GM12878 (cell line): ENCODE data around the gene TSBP1. TPM values are rescaled to one million over a fixed set of nuclear protein-coding genes. Genes with fewer than 3 reads are reported as not detected.
A peak's percentile ranks its signal among the peaks of the same experiment; 100 is the strongest.

Experiments used
- ATAC-seq: fragments of 200-7000 bp; cut with Tn5 transposase; 3 replicates; pipeline ENCODE4 v1.9.1; 2020; ENCODE audit warnings: mild to moderate bottlenecking, moderate library complexity
- BruUV-seq: library from RNA; stranded (reverse); fragments of 400-500 nt; replicated peaks from 2 replicates; lab custom pipeline; 2021; lab: Mats Ljungman, UMichigan
- CTCF ChIA-PET: fragments of 300-600 bp; sonication (Branson Sonifier 250); formaldehyde crosslinking; extraction: SDS; loops from one replicate; lab custom pipeline; 2021; ENCODE audit warnings: inconsistent platforms; lab: Yijun Ruan, JAX
- POLR2A ChIA-PET: fragments of 350-600 bp; formaldehyde crosslinking; extraction: SDS; loops from one replicate; lab custom pipeline; 2021; ENCODE audit warnings: inconsistent platforms; lab: Charles Lee
- RAD21 ChIA-PET: fragments of 300-600 bp; sonication (Branson Sonifier 250); formaldehyde crosslinking; loops from one replicate; lab custom pipeline; 2023; ENCODE audit warnings: antibody characterized with exemption; ENCODE audit not compliant: unreplicated experiment; lab: Charles Lee
- SMC1A ChIA-PET: fragments of 300-600 bp; sonication (Branson Sonifier 250); formaldehyde crosslinking; loops from one replicate; lab custom pipeline; 2023; ENCODE audit not compliant: unreplicated experiment, uncharacterized antibody; lab: Charles Lee
- DNase-seq: peaks from one replicate; pipeline ENCODE4 v3.0.0-alpha.2; 2011; ENCODE audit warnings: low read depth, low spot score
- FAIRE-seq: peaks from 3 replicates; lab custom pipeline; 2011; peaks lifted over from hg19 to GRCh38; lab: Jason Lieb, UNC
- H2AFZ ChIP-seq: 2 replicates; pipeline ENCODE4 v1.6.0; 2011; ENCODE audit warnings: low read depth, low read length, control low read depth; ENCODE audit not compliant: control insufficient read depth
- H3K27ac ChIP-seq: 2 replicates; pipeline ENCODE4 v1.5.1; 2011; ENCODE audit warnings: control low read depth; ENCODE audit not compliant: control insufficient read depth, insufficient read depth
- H3K27me3 ChIP-seq, 2 experiments: replicated peaks in 1 of 2; 2 replicates each; pipeline versions ENCODE4 v1.6.0 to v1.6.1; 2011; ENCODE audit warnings: low read length in 1 of 2; ENCODE audit not compliant: control insufficient read depth in 2 of 2, insufficient read depth in 2 of 2
- H3K36me3 ChIP-seq, 2 experiments: 2 replicates each; pipeline ENCODE4 v1.5.1; 2011; ENCODE audit warnings: low read length in 1 of 2; ENCODE audit not compliant: control insufficient read depth in 2 of 2, insufficient read depth in 2 of 2
- H3K4me1 ChIP-seq: 2 replicates; pipeline ENCODE4 v1.6.1; 2011; ENCODE audit warnings: mild to moderate bottlenecking, low read length, moderate library complexity, mixed read lengths; ENCODE audit not compliant: control insufficient read depth, insufficient read depth
- H3K4me2 ChIP-seq: 2 replicates; pipeline ENCODE4 v1.6.0; 2011; ENCODE audit warnings: control low read depth; ENCODE audit not compliant: control insufficient read depth, insufficient read depth
- H3K4me3 ChIP-seq: fragments of 200-600 bp; sonication (generic); 2 replicates; pipeline ENCODE4 v1.5.1; 2016
- H3K79me2 ChIP-seq: 2 replicates; pipeline ENCODE4 v1.6.0; 2011; ENCODE audit warnings: low read length; ENCODE audit not compliant: control insufficient read depth, insufficient read depth
- H3K9ac ChIP-seq: 2 replicates; pipeline ENCODE4 v1.8.0; 2011; ENCODE audit warnings: low read length, control low read depth, mixed read lengths; ENCODE audit not compliant: control insufficient read depth, insufficient read depth
- H3K9me3 ChIP-seq: replicated peaks from 3 replicates; pipeline ENCODE4 v1.5.1; 2011; ENCODE audit warnings: mild to moderate bottlenecking, low read length; ENCODE audit not compliant: control insufficient read depth, insufficient read depth
- H4K20me1 ChIP-seq: 2 replicates; pipeline ENCODE4 v1.6.0; 2011; ENCODE audit not compliant: control insufficient read depth, insufficient read depth
- MYB ChIP-seq: fragments of 150-350 bp; IDR thresholded peaks from 2 replicates; pipeline ENCODE4 v1.6.1; 2014; ENCODE audit warnings: mild to moderate bottlenecking, low read depth, low read length, borderline replicate concordance
- NFYA ChIP-seq: IDR thresholded peaks from 2 replicates; pipeline ENCODE4 v1.6.1; 2011; ENCODE audit warnings: low read depth, mild to moderate bottlenecking, low read length, improper control_type of control experiment, borderline replicate concordance
- TAF1 ChIP-seq: IDR thresholded peaks from 2 replicates; pipeline ENCODE4 v1.6.1; 2011; ENCODE audit warnings: mild to moderate bottlenecking, low read depth, low read length, borderline replicate concordance
- ZBTB4 ChIP-seq: fragments of 450-650 bp; formaldehyde crosslinking; IDR thresholded peaks from 2 replicates; pipeline ENCODE4 v1.4.0; 2022; ENCODE audit warnings: mild to moderate bottlenecking, moderate library complexity
- WGBS: methylation state at CpG from one replicate; pipeline ENCODE4 v1.1.6; 2016; ENCODE audit warnings: low lambda C conversion rate; ENCODE audit not compliant: insufficient replicate concordance, insufficient coverage; ENCODE audit errors: missing lambda C conversion rate; 5-methylcytosine and 5-hydroxymethylcytosine counted together
- in situ Hi-C: fragments of 300-500 bp; cut with MboI; formaldehyde crosslinking; loops from 9 replicates; pipeline ENCODE4 v1.14.3; 2018; ENCODE audit warnings: mixed read lengths
- intact Hi-C: fragments of 100-400 bp; cut with micrococcal nuclease; formaldehyde crosslinking; loops from one replicate; pipeline ENCODE4 v1.14.2; 2022; ENCODE audit not compliant: unreplicated experiment
- polyA plus RNA-seq, 11 experiments: library from polyadenylated mRNA; depleted of rRNA in 4 of 11; unstranded in 6 of 11; stranded (reverse) in 5 of 11; fragments of >200 nt; fragmentation: Nextera tagmentation in 4 of 11; fragmentation: Illumina TruSeq in 1 of 11; extraction: Ambion mirVana in 4 of 11; extraction: Trizol in 1 of 11; gene quantifications; 1 replicate in 1 of 11; 2 replicates in 10 of 11; pipeline versions ENCODE4 v1.2.1 to v1.2.3, GENCODE V29; 2011 to 2016; ENCODE audit warnings: inconsistent platforms in 2 of 11, missing spikeins in 2 of 11, low read depth in 1 of 11
- total RNA-seq, 4 experiments: library from RNA; depleted of rRNA in 3 of 4; stranded (reverse); fragments of >200 nt in 3 of 4; fragmentation: Illumina TruSeq in 1 of 4; extraction: Trizol in 1 of 4; gene quantifications; 2 replicates each; pipeline versions ENCODE4 v1.2.1 to v1.2.3, GENCODE V29; 2013 to 2021

Gene TSBP1
- total and polyA plus RNA-seq, 10 of the 15 experiments (the other 5 are each of a cell fraction or from before 2014, with no cell fraction given): not detected

- TF ChIP-seq ZBTB4 (CRISPR knock-in tag) (no peak), MYB (no peak), TAF1 (no peak)
- TF ChIP-seq, all 136 proteins: peak for 0
Measured at GRCh38 chr6:32379545-32379944, 7.8 kb upstream of the TSBP1 start (continued).

- no TSS peak for BruUV-seq
- DNase-seq: no peak
- POLR2A ChIA-PET: no interaction called here
- intact Hi-C loops: no loop called here
- no peak for TF ChIP-seq NFYA
- Histone ChIP-seq H2AFZ (no peak overlapping the region), H3K79me2 (no peaks in the 10 kb centered on the region), H3K9ac (no peak overlapping the region), H3K4me2 (no peak overlapping the region), H3K27ac (no peak overlapping the region), H3K9me3 (no peaks in the 10 kb centered on the region), H3K27me3 (peaks cover 0 to 3% of the 10 kb centered on the region in 2 experiments; a peak in 1 of 4 replicates), H3K36me3 (no peaks in the 10 kb centered on the region), H3K4me1 (no peaks in the 10 kb centered on the region), H3K4me3 (no peak overlapping the region), H4K20me1 (no peaks in the 10 kb centered on the region)
- FAIRE-seq: no peak
- SMC1A ChIA-PET: no interaction called here
- peak; percentile 32; the same call in 2 of the 3 replicates for ATAC-seq
- CTCF ChIA-PET: no interaction called here
- in situ Hi-C loops: no loop called here
- RAD21 ChIA-PET: no interaction called here
- WGBS: 27% methylated on average over 7 of the region's 7 CpGs
Measured at GRCh38 chr6:32375739-32376529, 4.2 kb upstream of the TSBP1 start.
